HepG2 (cell line): Measurements from ENCODE around the gene SPNS1. TPM values are rescaled to one million over a fixed set of nuclear protein-coding genes. Genes with fewer than 3 reads are reported as not detected.

ENCODE experiments used
- ATAC-seq: fragments of 200-7000 bp; cut with Tn5 transposase; 3 replicates; pipeline ENCODE4 v1.9.1; 2020; ENCODE audit warnings: mild to moderate bottlenecking, moderate library complexity
- BruUV-seq: library from RNA; stranded (reverse); fragments of 400-500 nt; replicated peaks from 2 replicates; lab custom pipeline; 2021; lab: Mats Ljungman, UMichigan
- CTCF ChIA-PET: fragments of 300-600 bp; formaldehyde crosslinking; extraction: SDS; loops from one replicate; lab custom pipeline; 2021; ENCODE audit warnings: low total read pairs, inconsistent platforms, low intra/inter-chr PET ratio; lab: Yijun Ruan, JAX
- POLR2A ChIA-PET: fragments of 350-600 bp; sonication (Branson Sonifier 250); formaldehyde crosslinking; loops from one replicate; lab custom pipeline; 2020; ENCODE audit warnings: antibody characterized with exemption, inconsistent platforms; lab: Yijun Ruan, JAX
- DNase-seq: peaks from one replicate; pipeline ENCODE4 v3.0.0-alpha.2; 2015; ENCODE audit warnings: low spot score
- FAIRE-seq: peaks from 3 replicates; lab custom pipeline; 2011; peaks lifted over from hg19 to GRCh38; lab: Jason Lieb, UNC
- H2AFZ ChIP-seq: one replicate; pipeline ENCODE4 v1.6.1; 2011; ENCODE audit warnings: low read length, inconsistent platforms
- H3K27ac ChIP-seq: fragments of 300-600 bp; 3 replicates; pipeline ENCODE4 v1.8.0; 2011; ENCODE audit warnings: mixed run types, mild to moderate bottlenecking, mixed read lengths, low read length, inconsistent platforms; ENCODE audit not compliant: insufficient read depth; ENCODE audit errors: extremely low read length
- H3K27me3 ChIP-seq, 2 experiments: fragments of 200-600 bp in 1 of 2; 2 replicates in 1 of 2; 3 replicates in 1 of 2; pipeline versions ENCODE4 v1.6.0 to v1.8.0; 2011; ENCODE audit warnings: low read length in 2 of 2, mild to moderate bottlenecking in 2 of 2, moderate library complexity in 2 of 2, inconsistent platforms in 1 of 2; ENCODE audit not compliant: insufficient read depth in 2 of 2, control insufficient read depth in 1 of 2
- H3K36me3 ChIP-seq, 2 experiments: fragments of 200-600 bp in 1 of 2; replicated peaks in 1 of 2; 2 replicates in 1 of 2; 3 replicates in 1 of 2; pipeline versions ENCODE4 v1.5.1 to v1.8.0; 2011; ENCODE audit warnings: low read length in 2 of 2, inconsistent platforms in 1 of 2; ENCODE audit not compliant: insufficient read depth in 2 of 2, control insufficient read depth in 1 of 2
- H3K4me1 ChIP-seq: 2 replicates; pipeline ENCODE4 v1.5.1; 2012; ENCODE audit warnings: low read length, inconsistent platforms; ENCODE audit not compliant: insufficient read depth
- H3K4me2 ChIP-seq: 2 replicates; pipeline ENCODE4 v1.6.0; 2011; ENCODE audit warnings: low read depth, low read length, inconsistent platforms
- H3K4me3 ChIP-seq, 3 experiments: fragments of 200-600 bp in 1 of 3; sonication (generic), shearing (Covaris generic) in 1 of 3; replicated peaks in 1 of 3; 2 replicates each; pipeline ENCODE4 v1.5.1; 2011 to 2016; ENCODE audit warnings: low read length in 3 of 3, inconsistent platforms in 2 of 3, low read depth in 2 of 3, mild to moderate bottlenecking in 2 of 3, control low read depth in 1 of 3, mixed read lengths in 1 of 3; ENCODE audit not compliant: insufficient read depth in 1 of 3
- H3K79me2 ChIP-seq: one replicate; pipeline ENCODE4 v1.6.1; 2011; ENCODE audit warnings: low read length, inconsistent platforms; ENCODE audit not compliant: insufficient read depth
- H3K9ac ChIP-seq: 2 replicates; pipeline ENCODE4 v1.6.0; 2011; ENCODE audit warnings: mild to moderate bottlenecking, low read depth, low read length, inconsistent platforms; ENCODE audit not compliant: insufficient read depth
- H3K9me3 ChIP-seq: 2 replicates; pipeline ENCODE4 v1.5.1; 2012; ENCODE audit warnings: mild to moderate bottlenecking, low read length
- H4K20me1 ChIP-seq: 2 replicates; pipeline ENCODE4 v1.6.0; 2011; ENCODE audit warnings: inconsistent platforms, mild to moderate bottlenecking, low read length, moderate library complexity; ENCODE audit not compliant: insufficient read depth
- BRCA1 ChIP-seq: sonication (generic); formaldehyde crosslinking; IDR thresholded peaks from 2 replicates; pipeline ENCODE4 v1.4.0; 2020; ENCODE audit warnings: missing genetic modification reagents
- CTCF ChIP-seq: sonication (generic); formaldehyde crosslinking; IDR thresholded peaks from 2 replicates; pipeline ENCODE4 v1.5.0; 2020; ENCODE audit warnings: mild to moderate bottlenecking, missing genetic modification reagents, moderate library complexity
- FOXK1 ChIP-seq: sonication (generic); formaldehyde crosslinking; IDR thresholded peaks from 2 replicates; pipeline ENCODE4 v1.4.0; 2020; ENCODE audit warnings: low read depth, missing genetic modification reagents, borderline replicate concordance
- JARID2 ChIP-seq: sonication (generic); formaldehyde crosslinking; IDR thresholded peaks from 2 replicates; pipeline ENCODE4 v1.8.1; 2023; ENCODE audit warnings: missing genetic modification reagents, inconsistent platforms; ENCODE audit not compliant: insufficient replicate concordance
- MAFF ChIP-seq: IDR thresholded peaks from 2 replicates; pipeline ENCODE4 v1.6.1; 2011; ENCODE audit warnings: low read depth, low read length, improper control_type of control experiment
- MEF2D ChIP-seq: sonication (generic); formaldehyde crosslinking; IDR thresholded peaks from 2 replicates; pipeline ENCODE4 v1.5.1; 2020; ENCODE audit warnings: mild to moderate bottlenecking, missing genetic modification reagents
- NR2C2 ChIP-seq: sonication (generic); formaldehyde crosslinking; IDR thresholded peaks from 2 replicates; pipeline ENCODE4 v1.4.0; 2020; ENCODE audit warnings: missing genetic modification reagents, mild to moderate bottlenecking, moderate library complexity, borderline replicate concordance
- ZGPAT ChIP-seq: IDR thresholded peaks from 2 replicates; pipeline ENCODE4 v1.6.1; 2016; ENCODE audit warnings: mild to moderate bottlenecking
- ZNF44 ChIP-seq: sonication (generic); formaldehyde crosslinking; IDR thresholded peaks from 2 replicates; pipeline ENCODE4 v1.5.1; 2020; ENCODE audit warnings: mild to moderate bottlenecking, missing genetic modification reagents
- ZNF501 ChIP-seq: sonication (generic); formaldehyde crosslinking; IDR thresholded peaks from 2 replicates; pipeline ENCODE4 v1.5.1; 2020; ENCODE audit warnings: mild to moderate bottlenecking, moderate library complexity, missing genetic modification reagents
- ZNF569 ChIP-seq: sonication (generic); formaldehyde crosslinking; IDR thresholded peaks from 2 replicates; pipeline ENCODE4 v1.5.0; 2020; ENCODE audit warnings: mild to moderate bottlenecking, missing genetic modification reagents, moderate library complexity, borderline replicate concordance
- ZNF619 ChIP-seq: sonication (generic); formaldehyde crosslinking; IDR thresholded peaks from 2 replicates; pipeline ENCODE4 v1.4.0; 2020; ENCODE audit warnings: mild to moderate bottlenecking, missing genetic modification reagents
- ZNF766 ChIP-seq: sonication (generic); formaldehyde crosslinking; IDR thresholded peaks from 2 replicates; pipeline ENCODE4 v1.5.0; 2020; ENCODE audit warnings: missing genetic modification reagents, borderline replicate concordance
- ZNF879 ChIP-seq: sonication (generic); formaldehyde crosslinking; IDR thresholded peaks from 2 replicates; pipeline ENCODE4 v1.8.1; 2023; ENCODE audit warnings: missing genetic modification reagents
- WGBS: methylation state at CpG from one replicate; pipeline ENCODE4 v1.1.6; 2017; ENCODE audit warnings: low lambda C conversion rate; 5-methylcytosine and 5-hydroxymethylcytosine counted together
- in situ Hi-C: cut with HindIII; loops from 2 replicates; pipeline ENCODE4 v1.10.0; 2017; ENCODE audit warnings: low pct_unique_long_range_greater_than_20kb; ENCODE audit not compliant: extremely low pct_ligation_motif_present
- intact Hi-C: fragments of 100-400 bp; cut with micrococcal nuclease; formaldehyde crosslinking; loops from one replicate; pipeline ENCODE4 v1.10.0; 2022; ENCODE audit not compliant: unreplicated experiment
- polyA plus RNA-seq, 8 experiments: library from polyadenylated mRNA; depleted of rRNA in 3 of 8; stranded (reverse) in 7 of 8; unstranded in 1 of 8; fragments of >200 nt; fragmentation: Illumina TruSeq in 4 of 8; extraction: Trizol in 4 of 8; gene quantifications; 2 replicates each; pipeline versions ENCODE4 v1.2.1 to v1.2.3, GENCODE V29; 2011 to 2016; ENCODE audit warnings: low read depth in 4 of 8, missing spikeins in 1 of 8, mixed read lengths in 1 of 8; ENCODE audit not compliant: insufficient read depth in 1 of 8
- total RNA-seq, 5 experiments: library from RNA; depleted of rRNA; stranded (reverse); fragments of >200 nt; fragmentation: Illumina TruSeq; extraction: Trizol; gene quantifications; 2 replicates each; pipeline ENCODE4 v1.2.3, GENCODE V29; 2016; ENCODE audit warnings: low read depth in 1 of 5

SPNS1 gene
- total and polyA plus RNA-seq, 2 of the 13 experiments (the other 11 are each of a cell fraction or from before 2014, with no cell fraction given), result 25.6 to 38.8 TPM

- intact Hi-C loops, result no loop called here
- in situ Hi-C loops, result no loop called here
- H3K4me1 ChIP-seq, result no peaks in the 10 kb centered on the region
- ATAC-seq (no peak), DNase-seq (no peak), FAIRE-seq (no peak)
- CTCF ChIA-PET, result no interaction called here
- no peak overlapping the region for H3K9ac ChIP-seq
- H3K36me3 ChIP-seq, result peaks cover 16 to 48% of the 10 kb centered on the region in 2 experiments
- H4K20me1 ChIP-seq, result no peaks in the 10 kb centered on the region
- POLR2A ChIA-PET, result no interaction called here
- no peak overlapping the region for H3K4me2 ChIP-seq
- H3K9me3 ChIP-seq, result no peaks in the 10 kb centered on the region
- H2AFZ ChIP-seq, result no peak overlapping the region
- no peak overlapping the region for H3K4me3 ChIP-seq
- H3K27me3 ChIP-seq, result no peaks in the 10 kb centered on the region
- BruUV-seq, result TSS peak; percentile 41
- TF ChIP-seq ZNF766 (CRISPR knock-in tag) (no peak), ZNF879 (CRISPR knock-in tag) (no peak), ZNF569 (CRISPR knock-in tag) (no peak), BRCA1 (CRISPR knock-in tag) (no peak), NR2C2 (CRISPR knock-in tag) (no peak), MEF2D (CRISPR knock-in tag) (no peak), ZNF619 (CRISPR knock-in tag) (no peak), ZNF44 (CRISPR knock-in tag) (no peak), FOXK1 (CRISPR knock-in tag) (no peak), ZGPAT (CRISPR knock-in tag) (no peak), JARID2 (CRISPR knock-in tag) (no peak), ZNF501 (CRISPR knock-in tag) (no peak), CTCF (no peak), MAFF (no peak)
- H3K79me2 ChIP-seq, result no peaks in the 10 kb centered on the region
- WGBS, result 96% methylated on average over 2 of the region's 3 CpGs
- no peak overlapping the region for H3K27ac ChIP-seq
Observed at GRCh38 chr16:28964072-28964471, 10.5 kb upstream of the SPNS1 start.
